ENCODE data around the gene OR7C2. TPM values are rescaled to one million over a fixed set of nuclear protein-coding genes. Genes with fewer than 3 reads are reported as not detected.

The OR7C2 gene
- total RNA-seq, 1 donor from 2014 or later: not detected

DNA sequence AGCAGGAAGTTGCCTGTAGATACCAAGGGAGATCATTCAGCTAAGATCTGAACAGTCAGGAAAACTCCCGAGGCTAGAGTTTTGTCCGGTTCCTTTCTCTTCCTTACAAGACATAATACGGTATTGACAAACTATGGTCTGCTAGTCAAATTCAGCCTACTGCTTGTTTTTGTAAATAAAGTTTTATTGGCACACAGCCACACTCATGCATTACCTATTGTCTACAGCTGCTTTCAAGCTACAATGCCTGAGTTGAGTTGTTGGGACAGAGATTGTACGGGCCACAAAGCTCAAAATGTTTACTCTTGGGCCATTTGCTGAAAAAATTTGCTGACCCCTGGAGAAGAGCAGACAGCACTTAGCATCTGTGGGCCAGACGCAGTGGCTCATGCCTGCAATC lies 35.8 kb downstream of the OR7C2 start:
- DNase-seq (no peak), ATAC-seq (no peak)
- no peaks in the 10 kb centered on the region for H3K36me3 ChIP-seq
- H3K27ac ChIP-seq: no peak overlapping the region
- intact Hi-C loops (cut with DNase I): no loop called here
- no peaks in the 10 kb centered on the region for H3K9me3 ChIP-seq
- no peaks in the 10 kb centered on the region for H3K4me1 ChIP-seq
- TF ChIP-seq, protein P1, sequence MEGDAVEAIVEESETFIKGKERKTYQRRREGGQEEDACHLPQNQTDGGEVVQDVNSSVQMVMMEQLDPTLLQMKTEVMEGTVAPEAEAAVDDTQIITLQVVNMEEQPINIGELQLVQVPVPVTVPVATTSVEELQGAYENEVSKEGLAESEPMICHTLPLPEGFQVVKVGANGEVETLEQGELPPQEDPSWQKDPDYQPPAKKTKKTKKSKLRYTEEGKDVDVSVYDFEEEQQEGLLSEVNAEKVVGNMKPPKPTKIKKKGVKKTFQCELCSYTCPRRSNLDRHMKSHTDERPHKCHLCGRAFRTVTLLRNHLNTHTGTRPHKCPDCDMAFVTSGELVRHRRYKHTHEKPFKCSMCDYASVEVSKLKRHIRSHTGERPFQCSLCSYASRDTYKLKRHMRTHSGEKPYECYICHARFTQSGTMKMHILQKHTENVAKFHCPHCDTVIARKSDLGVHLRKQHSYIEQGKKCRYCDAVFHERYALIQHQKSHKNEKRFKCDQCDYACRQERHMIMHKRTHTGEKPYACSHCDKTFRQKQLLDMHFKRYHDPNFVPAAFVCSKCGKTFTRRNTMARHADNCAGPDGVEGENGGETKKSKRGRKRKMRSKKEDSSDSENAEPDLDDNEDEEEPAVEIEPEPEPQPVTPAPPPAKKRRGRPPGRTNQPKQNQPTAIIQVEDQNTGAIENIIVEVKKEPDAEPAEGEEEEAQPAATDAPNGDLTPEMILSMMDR (IDR thresholded peaks at IDR 0.05): no peak
- no peak overlapping the region for H3K4me3 ChIP-seq
- peaks cover 56% of the 10 kb centered on the region for H3K27me3 ChIP-seq (ENCODE audit: low read depth)

DNA sequence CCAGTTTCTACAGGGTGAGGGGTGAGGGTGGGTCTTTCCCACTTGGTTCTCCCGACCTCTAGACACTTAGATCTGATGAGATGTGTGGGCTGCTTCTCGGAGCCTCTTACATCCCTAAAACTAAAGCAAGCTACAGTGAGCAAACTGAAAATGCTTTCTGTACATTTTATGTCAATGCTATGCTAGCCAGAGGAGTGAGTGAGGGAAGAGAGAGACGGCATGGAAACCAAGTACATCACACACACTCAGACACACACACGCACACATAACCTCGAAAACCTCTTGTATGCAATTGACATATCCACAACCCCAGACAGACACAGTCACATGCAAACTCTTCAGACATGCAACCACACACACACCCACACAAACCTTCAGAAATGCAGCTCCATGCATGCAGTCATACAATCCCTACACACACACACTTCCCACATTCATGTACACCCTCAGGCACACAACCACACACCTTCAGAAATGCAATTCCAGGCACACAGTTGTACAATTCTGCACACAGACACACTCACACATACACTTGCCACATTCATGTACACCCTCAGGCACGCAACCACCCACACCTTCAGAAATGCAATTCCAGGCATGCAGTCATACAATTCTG lies 37.0 kb downstream of the OR7C2 start:
- Histone ChIP-seq H3K4me3 (no peak overlapping the region), H3K4me1 (no peaks in the 10 kb centered on the region), H3K9me3 (no peaks in the 10 kb centered on the region), H3K27me3 (ENCODE audit: low read depth) (peaks cover 59% of the 10 kb centered on the region), H3K27ac (no peak overlapping the region), H3K36me3 (no peaks in the 10 kb centered on the region)
- ATAC-seq (no peak), DNase-seq (no peak)
- TF ChIP-seq, protein P1 (IDR thresholded peaks at IDR 0.05): no peak
- intact Hi-C loops (cut with DNase I): no loop called here

DNA sequence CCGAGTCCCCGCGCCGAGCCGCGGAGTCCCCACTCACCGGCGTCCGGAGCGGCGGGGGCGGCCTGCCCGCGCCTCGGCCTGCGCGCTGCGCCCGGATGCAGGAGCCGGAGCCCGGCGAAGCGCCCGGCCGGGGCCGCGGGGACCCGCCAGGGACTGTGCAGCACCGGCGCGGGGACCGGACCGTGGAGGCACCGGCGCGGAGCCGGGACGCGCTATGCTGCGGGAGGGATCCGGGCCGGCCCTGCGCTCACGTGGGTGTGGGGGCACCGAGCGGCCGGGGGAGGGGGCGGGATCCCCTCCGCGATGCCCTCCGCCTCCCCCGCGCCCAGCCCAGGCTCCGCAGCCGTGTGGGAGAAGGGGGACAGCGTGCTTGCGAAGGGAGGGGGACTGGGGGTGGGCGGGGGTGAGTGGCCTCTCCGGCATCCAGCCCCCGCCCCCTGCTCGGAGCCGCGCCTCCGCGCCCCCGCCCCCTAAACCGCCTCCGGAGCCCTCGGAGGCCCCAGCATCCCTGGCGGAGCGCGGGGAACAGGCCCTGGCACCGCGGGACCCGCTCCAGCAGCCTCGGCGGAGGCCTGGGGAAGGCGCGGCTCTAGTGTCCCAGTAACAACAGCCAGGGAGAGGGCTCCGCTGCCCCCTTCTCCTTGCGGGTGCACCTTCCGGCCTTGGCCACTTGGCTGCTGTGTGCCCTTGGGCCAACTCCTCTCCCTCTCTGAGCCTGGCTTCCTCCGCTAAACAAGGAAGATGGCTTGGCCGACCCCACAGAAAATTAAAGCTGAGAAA lies 38.4 kb downstream of the OR7C2 start, which contains the start of gene SLC1A6:
TSS of gene SLC1A6 (minus strand) at position 389 of the 780 bp plus-strand sequence. CDS start 6,954 bp downstream, outside the sequence.
- H3K36me3 ChIP-seq: no peaks in the 10 kb centered on the region

DNA sequence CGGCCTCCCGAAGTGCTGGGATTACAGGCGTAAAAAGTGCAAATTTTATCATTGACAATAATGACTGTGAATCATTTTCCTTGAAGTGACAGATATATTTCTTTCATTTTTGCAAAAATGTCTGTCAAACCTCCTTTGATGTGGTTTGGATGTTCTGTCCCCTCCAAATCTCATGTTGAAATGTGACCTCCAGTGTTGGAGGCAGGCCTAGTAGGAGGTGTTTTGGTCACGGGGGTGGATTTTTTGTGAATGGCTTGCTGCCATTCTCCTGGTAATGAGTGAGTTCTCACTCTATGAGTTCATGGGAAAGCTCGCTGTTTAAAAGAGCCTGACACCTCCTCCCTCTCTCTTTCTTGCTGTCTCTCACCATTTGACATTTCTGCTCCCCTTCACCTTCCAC lies 43.8 kb downstream of the OR7C2 start:
- peaks cover 31% of the 10 kb centered on the region for H3K27me3 ChIP-seq (ENCODE audit: low read depth)
- H3K27ac ChIP-seq: no peak overlapping the region
- H3K36me3 ChIP-seq: no peaks in the 10 kb centered on the region
- no peaks in the 10 kb centered on the region for H3K9me3 ChIP-seq
- DNase-seq (no peak), ATAC-seq (no peak)
- H3K4me3 ChIP-seq: no peak overlapping the region
- intact Hi-C loops (cut with DNase I): no loop called here
- H3K4me1 ChIP-seq: no peaks in the 10 kb centered on the region
- TF ChIP-seq, protein P1 (IDR thresholded peaks at IDR 0.05): no peak

More for the DNA sequence above, 38.4 kb downstream of the OR7C2 start, which contains the start of gene SLC1A6:
- TF ChIP-seq, protein P1 (IDR thresholded peaks at IDR 0.05): no peak
- H3K4me1 ChIP-seq: no peaks in the 10 kb centered on the region
- no peak for ATAC-seq
- H3K4me3 ChIP-seq: no peak within 1 kb of the TSS
- H3K27me3 ChIP-seq (ENCODE audit: low read depth): peaks cover 59% of the 10 kb centered on the region
- no peak for DNase-seq
- H3K9me3 ChIP-seq: no peaks in the 10 kb centered on the region
- intact Hi-C loops (cut with DNase I): no loop called here
- H3K27ac ChIP-seq: no peak within 1 kb of the TSS

Other genes starting within 250 kb of the OR7C2 start
- 19.9 TPM for gene ADGRE2, start 162.9 kb upstream of the OR7C2 start, total RNA-seq
- not detected for gene OR7A5, start 106.3 kb upstream of the OR7C2 start, total RNA-seq
- gene OR7C1, start 106.3 kb upstream of the OR7C2 start, total RNA-seq: 0.18 TPM
- not detected for gene OR7A10, start 92.6 kb upstream of the OR7C2 start, total RNA-seq
- not detected for gene OR7A17, start 55.4 kb upstream of the OR7C2 start, total RNA-seq
- gene SLC1A6, start 38.4 kb downstream of the OR7C2 start, total RNA-seq: not detected
- not detected for gene CASP14, start 108.0 kb downstream of the OR7C2 start, total RNA-seq
- gene OR1I1, start 140.7 kb downstream of the OR7C2 start, total RNA-seq: not detected
- gene SYDE1, start 165.9 kb downstream of the OR7C2 start, total RNA-seq: 20.8 TPM